HG03066 (cell line): Measurements from ENCODE around the gene NUP205.

Source experiments
- ATAC-seq: cut with Tn5 transposase; IDR thresholded peaks from one replicate; pipeline ENCODE4 v1.9.1; 2021; ENCODE audit warnings: low read depth; ENCODE audit not compliant: unreplicated experiment

NUP205 gene

GRCh38 chr7:135538376-135538775 lies 19.3 kb upstream of the NUP205 start:
- no peak for ATAC-seq

GRCh38 chr7:135539629-135540028 lies 18.1 kb upstream of the NUP205 start:
- ATAC-seq, result no peak

DNA sequence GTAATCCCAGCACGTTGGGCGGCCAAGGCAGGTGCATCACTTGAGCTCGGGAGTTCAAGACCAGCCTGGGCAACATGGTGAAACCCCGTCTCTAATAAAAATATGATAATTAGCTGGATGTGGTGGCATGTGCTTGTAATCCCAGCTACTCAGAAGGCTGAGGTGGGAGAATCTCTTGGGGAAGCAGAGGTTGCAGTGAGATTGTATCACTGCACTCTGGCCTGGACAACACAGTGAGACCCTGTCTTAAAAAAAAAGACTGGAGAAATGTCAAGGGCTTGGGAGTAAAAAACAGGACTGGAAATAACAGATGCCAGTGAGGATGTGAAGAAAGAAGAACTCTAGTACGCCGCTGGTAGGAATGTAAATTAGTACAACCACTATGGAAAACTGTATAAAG lies 16.7 kb upstream of the NUP205 start:
- ATAC-seq, result no peak

DNA sequence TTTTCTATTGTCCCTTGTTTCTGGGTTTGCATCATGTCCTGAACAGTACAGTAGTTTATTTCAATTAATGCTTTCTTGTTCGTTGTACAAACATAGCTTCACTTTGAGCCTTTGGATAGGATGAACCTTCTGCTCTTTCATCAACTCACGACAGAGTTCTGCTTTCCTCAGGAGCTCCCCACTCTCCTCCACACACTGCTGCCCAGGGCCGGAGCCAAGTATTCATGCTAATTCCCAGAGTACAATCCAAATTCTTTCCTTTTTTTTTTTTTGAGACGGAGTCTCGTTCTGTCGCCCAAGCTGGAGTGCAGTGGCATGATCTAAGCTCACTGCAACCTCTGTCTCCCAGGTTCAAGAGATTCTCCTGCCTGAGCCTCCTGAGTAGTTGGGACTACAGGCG lies 7.5 kb upstream of the NUP205 start:
- no peak for ATAC-seq

DNA sequence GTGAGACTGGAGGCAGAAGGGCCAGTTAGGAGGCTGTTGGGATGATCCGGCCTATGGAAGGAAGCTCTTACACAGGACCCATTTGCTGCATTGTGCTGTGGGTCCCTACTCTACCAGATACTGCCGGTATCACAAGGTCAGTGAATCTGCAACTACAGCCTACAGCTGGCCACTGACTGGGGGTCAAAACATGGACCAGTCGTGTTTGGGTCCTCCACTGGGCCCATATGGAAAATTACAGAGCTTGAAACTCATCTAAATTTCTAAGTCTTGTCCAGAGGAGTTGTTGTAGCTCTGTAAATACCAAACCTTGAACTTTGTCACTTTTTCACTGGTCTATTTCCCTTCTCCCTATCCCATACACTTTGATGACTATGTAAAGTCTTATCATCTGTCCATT lies 5.6 kb upstream of the NUP205 start:
- ATAC-seq, result no peak

DNA sequence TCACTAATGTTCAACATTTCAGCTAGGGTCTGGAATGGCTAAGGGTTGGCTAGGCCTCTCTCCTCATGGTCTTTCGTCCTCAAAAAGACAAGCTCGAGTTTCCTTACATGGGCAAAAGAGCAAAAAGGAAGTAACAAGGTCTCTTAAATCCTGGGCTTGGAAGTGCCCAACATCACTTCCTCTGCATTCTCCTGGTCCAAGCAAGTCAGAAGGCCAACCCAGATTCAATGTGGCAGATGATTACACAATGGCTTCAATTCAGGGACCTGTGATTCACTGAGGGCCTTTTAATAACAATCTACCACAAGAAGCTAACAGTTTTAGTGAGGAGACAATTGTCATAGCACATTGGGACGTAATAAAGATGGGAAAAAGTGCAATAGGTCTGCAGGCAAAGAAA lies 4.4 kb upstream of the NUP205 start:
- ATAC-seq, result no peak

DNA sequence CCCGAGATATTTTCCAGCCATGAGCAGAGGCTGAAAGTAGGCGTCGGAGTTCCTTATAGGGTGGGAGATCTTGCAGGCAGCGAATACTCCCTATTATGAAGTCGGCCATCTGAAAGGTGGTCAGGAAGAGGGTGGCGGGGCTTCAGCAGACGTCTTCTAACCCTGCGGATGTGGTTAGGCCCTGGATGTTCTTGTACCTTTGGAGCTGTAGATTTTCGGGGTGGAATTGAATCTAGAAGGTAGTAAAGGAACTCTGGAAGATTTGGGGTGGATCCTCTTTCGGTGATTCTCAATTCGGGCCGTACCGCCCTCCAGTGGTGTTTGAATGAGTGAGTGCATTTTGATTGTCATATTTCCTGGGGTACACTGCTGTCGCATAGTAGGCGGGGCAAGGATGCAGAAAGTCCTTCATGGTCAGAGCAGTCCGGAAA lies 635 bp downstream of the NUP205 start:
- ATAC-seq, result peak; percentile 77

DNA sequence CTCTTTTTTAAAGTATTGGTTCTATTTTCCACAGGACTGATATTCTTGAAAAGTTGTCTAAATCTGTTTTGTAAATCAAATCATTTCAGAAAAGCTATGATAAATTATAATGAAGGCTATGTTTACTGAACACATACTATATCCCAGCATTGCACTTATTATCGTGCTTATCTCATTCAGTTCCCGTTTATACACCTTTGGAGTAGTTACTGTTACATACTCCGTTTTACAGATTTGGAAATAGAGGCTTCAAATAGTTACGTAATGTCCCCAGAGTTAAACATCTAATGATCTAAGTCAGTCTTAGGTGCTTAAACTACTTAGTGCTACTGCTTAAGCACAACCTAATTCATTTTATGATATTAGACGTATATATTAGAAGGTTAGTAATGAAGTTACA lies 1.2 kb downstream of the NUP205 start:
- ATAC-seq, result no peak

DNA sequence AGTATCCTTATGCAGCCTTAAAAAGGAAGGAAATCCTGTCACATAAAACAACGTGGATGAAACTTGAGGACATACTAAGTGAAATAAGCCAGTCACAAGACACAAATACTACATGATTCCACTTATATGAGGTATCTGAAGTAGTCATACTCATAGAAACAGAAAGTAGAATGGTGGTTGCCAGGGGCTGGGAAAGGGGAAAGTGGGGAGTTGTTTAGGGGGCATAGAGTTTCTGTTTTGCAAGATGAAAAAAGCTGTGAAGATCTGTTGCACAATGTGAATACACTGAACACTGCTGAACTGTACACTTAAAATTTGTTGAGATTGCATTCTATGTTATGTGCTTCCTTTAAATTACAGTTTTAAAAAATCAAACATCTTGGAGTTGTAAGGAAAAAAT lies 2.9 kb downstream of the NUP205 start:
- no peak for ATAC-seq

DNA sequence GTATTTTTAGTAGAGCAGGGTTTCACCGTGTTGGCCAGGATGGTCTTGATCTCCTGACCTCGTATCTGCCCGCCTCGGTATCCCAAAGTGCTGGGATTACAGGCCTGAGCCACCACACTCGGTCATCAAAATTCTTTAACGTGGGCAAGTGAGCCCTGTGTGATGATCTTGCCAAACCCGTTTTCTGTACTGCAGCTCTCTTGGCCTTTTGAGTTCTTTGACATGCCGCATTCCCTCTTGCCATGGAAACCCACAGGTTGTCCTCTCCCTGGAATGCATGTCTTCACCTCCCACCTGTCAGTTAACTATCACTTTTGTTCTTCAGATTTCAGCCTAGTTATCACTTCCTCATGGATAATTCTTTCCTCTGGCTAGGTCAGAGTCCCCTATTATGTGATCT lies 5.0 kb downstream of the NUP205 start:
- ATAC-seq, result no peak

DNA sequence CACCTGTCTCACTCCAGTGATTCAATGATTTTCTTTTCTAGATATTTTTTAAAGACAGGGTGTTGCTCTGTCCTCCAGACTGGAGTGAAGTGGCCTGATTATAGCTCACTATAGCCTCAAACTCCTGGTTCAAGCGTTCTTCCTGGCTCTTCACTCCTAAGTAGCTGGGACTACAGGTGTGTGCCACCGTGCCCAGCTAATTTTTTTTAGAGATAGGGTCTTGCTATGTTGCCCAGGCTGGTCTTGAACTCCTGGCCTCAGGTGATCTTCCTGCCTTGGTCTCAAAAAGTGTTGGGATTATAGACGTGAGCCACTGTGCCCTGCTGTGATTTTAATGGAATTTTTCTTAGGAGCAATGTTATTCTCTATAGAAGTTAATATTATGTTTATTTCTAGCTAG lies 14.1 kb downstream of the NUP205 start:
- no peak for ATAC-seq

GRCh38 chr7:135573541-135573940 lies 15.8 kb downstream of the NUP205 start:
- ATAC-seq, result no peak

GRCh38 chr7:135575296-135575695 lies 17.6 kb downstream of the NUP205 start:
- peak; percentile 52 for ATAC-seq

GRCh38 chr7:135578569-135578968 lies 20.9 kb downstream of the NUP205 start:
- no peak for ATAC-seq

DNA sequence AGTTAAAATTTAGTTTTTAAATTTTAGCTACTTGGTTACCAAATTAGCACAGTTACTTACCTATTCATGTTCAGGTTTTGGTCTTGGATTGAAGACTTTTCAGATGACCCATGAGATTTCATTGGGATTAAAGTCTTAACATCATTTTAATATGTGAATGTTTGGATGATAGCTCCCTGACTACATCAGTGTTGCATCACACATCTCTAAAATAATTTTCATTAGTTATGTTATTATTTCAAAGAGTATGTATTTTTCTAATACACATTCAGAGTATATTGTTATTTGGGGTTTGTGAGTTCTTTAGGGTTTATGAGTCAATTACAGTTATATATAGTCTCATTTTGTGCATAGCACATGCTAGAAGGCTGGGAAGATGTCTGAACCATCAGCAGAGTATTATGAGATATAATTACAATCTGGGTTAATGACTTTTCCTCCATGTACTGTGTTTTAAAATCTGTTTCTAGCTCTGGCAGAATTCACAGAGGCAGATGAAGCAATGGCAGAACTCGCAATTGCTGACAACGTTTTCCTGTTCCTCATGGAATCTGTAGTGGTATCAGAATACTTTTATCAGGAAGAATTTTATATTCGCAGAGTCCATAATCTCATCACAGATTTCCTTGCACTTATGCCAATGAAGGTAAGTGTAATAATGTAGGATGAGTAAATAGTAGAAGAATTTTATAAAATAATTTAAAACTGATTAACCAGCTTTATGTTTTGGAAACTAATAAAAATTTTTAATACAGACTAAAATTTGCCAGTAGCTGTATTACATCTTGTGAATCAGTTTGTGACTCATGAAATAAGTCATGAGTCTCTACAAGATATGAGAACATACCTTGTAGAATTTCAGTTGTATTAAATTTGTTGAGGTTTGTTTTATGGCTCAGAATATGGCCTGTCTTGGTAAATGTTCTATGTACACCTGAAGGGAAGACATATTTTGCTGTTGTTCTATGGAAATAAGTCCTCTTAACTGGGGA lies 26.9 kb downstream of the NUP205 start:
- ATAC-seq, result no peak

DNA sequence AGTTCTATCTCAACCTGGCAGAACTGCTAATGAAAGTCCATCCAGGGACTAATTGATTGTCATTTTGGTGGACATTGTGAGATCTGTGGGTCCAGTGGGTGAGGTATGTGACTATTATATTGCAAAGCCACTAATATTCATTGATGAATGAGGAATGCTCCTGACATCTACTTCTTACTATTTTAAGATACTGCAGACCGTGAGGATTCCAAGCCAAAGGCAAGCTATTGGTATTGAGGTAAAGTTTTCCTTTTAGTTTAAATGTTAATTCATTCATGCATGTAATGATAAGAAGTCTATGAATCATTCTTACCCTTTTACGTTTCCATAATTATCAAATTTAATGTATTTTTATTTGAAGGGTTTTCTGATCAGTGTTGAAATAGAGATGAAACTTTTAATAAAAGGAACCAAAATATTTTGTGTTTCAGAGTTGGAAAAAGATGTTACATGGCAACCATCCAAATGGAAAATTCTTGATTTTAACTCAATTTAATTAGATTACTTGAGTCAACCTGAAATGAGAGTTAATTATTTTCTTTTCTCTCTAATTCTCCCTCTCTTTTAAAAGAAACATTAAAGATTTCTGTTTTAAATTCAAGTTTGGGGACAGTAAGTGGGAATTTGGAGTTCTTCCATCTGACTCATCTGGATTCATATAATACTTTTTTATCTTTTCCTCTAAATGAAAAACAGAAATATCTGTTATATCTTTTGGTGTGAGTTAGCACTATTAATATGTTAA lies 39.6 kb downstream of the NUP205 start:
- no peak for ATAC-seq

- no peak for ATAC-seq
Observed at GRCh38 chr7:135597926-135598305, 40.2 kb downstream of the NUP205 start.

DNA sequence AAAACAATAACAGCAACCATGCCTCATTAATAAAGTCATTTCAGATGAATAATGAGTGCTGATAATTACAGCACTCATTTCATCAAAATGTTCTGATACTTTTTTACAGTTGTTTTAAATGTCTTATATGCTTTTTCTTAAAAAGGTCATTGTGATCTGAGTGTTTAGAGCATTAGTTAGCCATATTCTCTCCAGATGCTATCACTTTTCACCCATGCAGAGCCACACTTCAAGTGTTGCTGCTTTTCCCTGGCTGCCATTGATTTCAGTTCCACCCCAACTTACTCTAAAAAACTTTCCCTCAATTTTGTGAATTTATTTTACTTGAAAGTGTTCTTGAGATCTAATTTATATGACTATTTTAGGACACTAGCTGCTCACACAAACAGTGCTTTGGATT lies 41.8 kb downstream of the NUP205 start:
- no peak for ATAC-seq

DNA sequence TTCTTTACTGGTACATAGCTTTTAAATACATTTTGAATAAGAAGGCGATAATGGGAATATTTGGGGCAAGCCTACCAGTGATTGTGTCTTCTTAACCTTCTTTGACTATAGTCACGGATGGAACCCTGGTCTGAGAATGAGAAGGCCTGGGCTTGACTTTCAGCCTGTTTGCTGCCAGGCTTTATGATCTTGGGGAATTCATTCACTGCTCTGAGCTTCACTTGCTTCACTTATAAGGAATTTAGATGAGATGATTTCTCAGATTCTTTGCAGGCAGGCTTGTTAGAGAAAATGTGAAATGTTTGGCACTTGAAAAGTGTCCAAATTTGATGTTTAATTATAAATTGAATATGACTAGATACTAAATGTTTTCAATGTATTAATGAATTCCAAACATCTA lies 42.5 kb downstream of the NUP205 start:
- ATAC-seq, result no peak

DNA sequence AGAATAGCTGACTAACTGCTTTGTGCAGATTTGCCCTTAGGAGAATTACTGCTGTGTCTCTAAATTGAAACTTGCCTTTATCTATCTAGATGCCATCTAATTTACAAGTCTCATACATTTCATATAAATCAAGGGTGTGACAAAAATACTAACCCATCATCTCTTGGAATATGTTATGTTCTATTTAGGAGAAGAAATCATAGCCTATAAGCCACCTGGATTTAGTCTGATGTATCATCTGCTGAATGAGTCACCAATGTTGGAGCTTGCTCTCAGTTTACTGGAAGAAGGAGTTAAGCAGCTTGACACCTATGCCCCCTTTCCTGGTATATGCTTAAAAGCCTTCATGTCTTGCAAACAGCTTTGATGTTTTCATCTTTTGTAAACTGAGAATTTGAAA lies 43.5 kb downstream of the NUP205 start:
- no peak for ATAC-seq

GRCh38 chr7:135602304-135602703 lies 44.6 kb downstream of the NUP205 start:
- ATAC-seq, result no peak

- ATAC-seq, result no peak
Observed at GRCh38 chr7:135616136-135616535, 58.4 kb downstream of the NUP205 start.
